GM12878 (cell line): ENCODE measurements around the gene RAF1. TPM values are rescaled to one million over a fixed set of nuclear protein-coding genes. Genes with fewer than 3 reads are reported as not detected.
A peak's percentile ranks its signal among the peaks of the same experiment; 100 is the strongest.

ENCODE experiments used
- ATAC-seq: fragments of 200-7000 bp; cut with Tn5 transposase; 3 replicates; pipeline ENCODE4 v1.9.1; 2020; ENCODE audit warnings: mild to moderate bottlenecking, moderate library complexity
- BruUV-seq: library from RNA; stranded (reverse); fragments of 400-500 nt; replicated peaks from 2 replicates; lab custom pipeline; 2021; lab: Mats Ljungman, UMichigan
- CTCF ChIA-PET: fragments of 300-600 bp; sonication (Branson Sonifier 250); formaldehyde crosslinking; extraction: SDS; loops from one replicate; lab custom pipeline; 2021; ENCODE audit warnings: inconsistent platforms; lab: Yijun Ruan, JAX
- POLR2A ChIA-PET: fragments of 350-600 bp; formaldehyde crosslinking; extraction: SDS; loops from one replicate; lab custom pipeline; 2021; ENCODE audit warnings: inconsistent platforms; lab: Charles Lee
- RAD21 ChIA-PET: fragments of 300-600 bp; sonication (Branson Sonifier 250); formaldehyde crosslinking; loops from one replicate; lab custom pipeline; 2023; ENCODE audit warnings: antibody characterized with exemption; ENCODE audit not compliant: unreplicated experiment; lab: Charles Lee
- SMC1A ChIA-PET: fragments of 300-600 bp; sonication (Branson Sonifier 250); formaldehyde crosslinking; loops from one replicate; lab custom pipeline; 2023; ENCODE audit not compliant: unreplicated experiment, uncharacterized antibody; lab: Charles Lee
- DNase-seq: peaks from one replicate; pipeline ENCODE4 v3.0.0-alpha.2; 2011; ENCODE audit warnings: low read depth, low spot score
- FAIRE-seq: peaks from 3 replicates; lab custom pipeline; 2011; peaks lifted over from hg19 to GRCh38; lab: Jason Lieb, UNC
- H2AFZ ChIP-seq: 2 replicates; pipeline ENCODE4 v1.6.0; 2011; ENCODE audit warnings: low read depth, low read length, control low read depth; ENCODE audit not compliant: control insufficient read depth
- H3K27ac ChIP-seq: 2 replicates; pipeline ENCODE4 v1.5.1; 2011; ENCODE audit warnings: control low read depth; ENCODE audit not compliant: control insufficient read depth, insufficient read depth
- H3K27me3 ChIP-seq, 2 experiments: replicated peaks in 1 of 2; 2 replicates each; pipeline versions ENCODE4 v1.6.0 to v1.6.1; 2011; ENCODE audit warnings: low read length in 1 of 2; ENCODE audit not compliant: control insufficient read depth in 2 of 2, insufficient read depth in 2 of 2
- H3K36me3 ChIP-seq, 2 experiments: 2 replicates each; pipeline ENCODE4 v1.5.1; 2011; ENCODE audit warnings: low read length in 1 of 2; ENCODE audit not compliant: control insufficient read depth in 2 of 2, insufficient read depth in 2 of 2
- H3K4me1 ChIP-seq: 2 replicates; pipeline ENCODE4 v1.6.1; 2011; ENCODE audit warnings: mild to moderate bottlenecking, low read length, moderate library complexity, mixed read lengths; ENCODE audit not compliant: control insufficient read depth, insufficient read depth
- H3K4me2 ChIP-seq: 2 replicates; pipeline ENCODE4 v1.6.0; 2011; ENCODE audit warnings: control low read depth; ENCODE audit not compliant: control insufficient read depth, insufficient read depth
- H3K4me3 ChIP-seq: fragments of 200-600 bp; sonication (generic); 2 replicates; pipeline ENCODE4 v1.5.1; 2016
- H3K79me2 ChIP-seq: 2 replicates; pipeline ENCODE4 v1.6.0; 2011; ENCODE audit warnings: low read length; ENCODE audit not compliant: control insufficient read depth, insufficient read depth
- H3K9ac ChIP-seq: 2 replicates; pipeline ENCODE4 v1.8.0; 2011; ENCODE audit warnings: low read length, control low read depth, mixed read lengths; ENCODE audit not compliant: control insufficient read depth, insufficient read depth
- H3K9me3 ChIP-seq: replicated peaks from 3 replicates; pipeline ENCODE4 v1.5.1; 2011; ENCODE audit warnings: mild to moderate bottlenecking, low read length; ENCODE audit not compliant: control insufficient read depth, insufficient read depth
- H4K20me1 ChIP-seq: 2 replicates; pipeline ENCODE4 v1.6.0; 2011; ENCODE audit not compliant: control insufficient read depth, insufficient read depth
- E4F1 ChIP-seq: fragments of 450-650 bp; IDR thresholded peaks from 2 replicates; pipeline ENCODE4 v1.6.1; 2018; ENCODE audit warnings: borderline replicate concordance, mild to moderate bottlenecking; ENCODE audit not compliant: partially characterized antibody
- FOXM1 ChIP-seq: IDR thresholded peaks from 2 replicates; pipeline ENCODE4 v1.6.1; 2012; ENCODE audit warnings: low read depth, mild to moderate bottlenecking, inconsistent platforms, low read length, moderate library complexity
- HDAC2 ChIP-seq: fragments of 200-600 bp; sonication (generic); IDR thresholded peaks from 2 replicates; pipeline ENCODE4 v1.6.1; 2017
- IRF3 ChIP-seq: fragments of 450-650 bp; IDR thresholded peaks from 2 replicates; pipeline ENCODE4 v1.6.1; 2014; ENCODE audit warnings: mild to moderate bottlenecking
- MYC ChIP-seq: IDR thresholded peaks from 2 replicates; pipeline ENCODE4 v1.6.1; 2011; ENCODE audit warnings: mild to moderate bottlenecking, low read length, moderate library complexity, inconsistent platforms; ENCODE audit not compliant: insufficient read depth, insufficient replicate concordance, insufficient read length, severe bottlenecking
- NBN ChIP-seq: fragments of 450-650 bp; IDR thresholded peaks from 2 replicates; pipeline ENCODE4 v1.6.1; 2016
- NR2C1 ChIP-seq: fragments of 450-650 bp; IDR thresholded peaks from 2 replicates; pipeline ENCODE4 v1.6.1; 2017; ENCODE audit warnings: antibody characterized with exemption, mild to moderate bottlenecking, moderate library complexity
- SIN3A ChIP-seq: IDR thresholded peaks from 2 replicates; pipeline ENCODE4 v1.6.1; 2012; ENCODE audit warnings: low read depth, low read length, improper control_type of control experiment
- YBX1 ChIP-seq: fragments of 450-650 bp; IDR thresholded peaks from 2 replicates; pipeline ENCODE4 v1.6.1; 2016; ENCODE audit warnings: antibody characterized with exemption
- ZNF384 ChIP-seq: IDR thresholded peaks from 2 replicates; pipeline ENCODE4 v1.6.1; 2012; ENCODE audit warnings: low read depth, mild to moderate bottlenecking, low read length, improper control_type of control experiment, borderline replicate concordance
- ZZZ3 ChIP-seq: IDR thresholded peaks from 2 replicates; pipeline ENCODE4 v1.6.1; 2011; ENCODE audit warnings: low read depth; ENCODE audit not compliant: control insufficient read depth, insufficient read length
- WGBS: methylation state at CpG from one replicate; pipeline ENCODE4 v1.1.6; 2016; ENCODE audit warnings: low lambda C conversion rate; ENCODE audit not compliant: insufficient replicate concordance, insufficient coverage; ENCODE audit errors: missing lambda C conversion rate; 5-methylcytosine and 5-hydroxymethylcytosine counted together
- in situ Hi-C: fragments of 300-500 bp; cut with MboI; formaldehyde crosslinking; loops from 9 replicates; pipeline ENCODE4 v1.14.3; 2018; ENCODE audit warnings: mixed read lengths
- intact Hi-C: fragments of 100-400 bp; cut with micrococcal nuclease; formaldehyde crosslinking; loops from one replicate; pipeline ENCODE4 v1.14.2; 2022; ENCODE audit not compliant: unreplicated experiment
- polyA plus RNA-seq, 11 experiments: library from polyadenylated mRNA; depleted of rRNA in 4 of 11; unstranded in 6 of 11; stranded (reverse) in 5 of 11; fragments of >200 nt; fragmentation: Nextera tagmentation in 4 of 11; fragmentation: Illumina TruSeq in 1 of 11; extraction: Ambion mirVana in 4 of 11; extraction: Trizol in 1 of 11; gene quantifications; 1 replicate in 1 of 11; 2 replicates in 10 of 11; pipeline versions ENCODE4 v1.2.1 to v1.2.3, GENCODE V29; 2011 to 2016; ENCODE audit warnings: inconsistent platforms in 2 of 11, missing spikeins in 2 of 11, low read depth in 1 of 11
- small RNA-seq: library from RNA; depleted of rRNA; stranded (forward); fragments of <200 nt; gene quantifications from one replicate; pipeline ENCODE3, GENCODE V24; 2014
- total RNA-seq, 4 experiments: library from RNA; depleted of rRNA in 3 of 4; stranded (reverse); fragments of >200 nt in 3 of 4; fragmentation: Illumina TruSeq in 1 of 4; extraction: Trizol in 1 of 4; gene quantifications; 2 replicates each; pipeline versions ENCODE4 v1.2.1 to v1.2.3, GENCODE V29; 2013 to 2021

RAF1 gene
- total and polyA plus RNA-seq, 10 of the 15 experiments (the other 5 are each of a cell fraction or from before 2014, with no cell fraction given), result 20.4 to 151 (median 77.8) TPM

GRCh38 chr3:12536423-12536822, 127.5 kb downstream of the RAF1 start:
- POLR2A ChIA-PET, result interaction anchor here (1.3 kb wide), 1 partner anchor 9 kb away, joined by 3 read pairs; the partner anchor contains the start of gene MKRN2OS
- intact Hi-C loops, result no loop called here
- CTCF ChIA-PET, result interaction anchor here (0.6 kb wide), 1 partner anchor 722 kb away, joined by 3 read pairs; no protein-coding TSS in a partner anchor
- RAD21 ChIA-PET, result no interaction called here
- no peak overlapping the region for H3K9ac ChIP-seq
- no peak overlapping the region for H3K27ac ChIP-seq
- SMC1A ChIA-PET, result interaction anchor here (1.3 kb wide), 1 partner anchor 18 kb away, joined by 4 read pairs; no protein-coding TSS in a partner anchor
- H3K9me3 ChIP-seq, result no peaks in the 10 kb centered on the region
- in situ Hi-C loops, result no loop called here
- WGBS, result 98% methylated on average over 6 of the region's 6 CpGs
- H3K79me2 ChIP-seq, result no peaks in the 10 kb centered on the region
- no peak for TF ChIP-seq NBN
- TF ChIP-seq NR2C1, result no peak
- no peak for TF ChIP-seq E4F1
- no peak for TF ChIP-seq IRF3
- TF ChIP-seq MYC, result no peak
- TF ChIP-seq HDAC2, result no peak
- TF ChIP-seq SIN3A, result no peak
- no peak for TF ChIP-seq ZNF384
- no peak for TF ChIP-seq ZZZ3
- TF ChIP-seq YBX1, result no peak
- no peak for TF ChIP-seq FOXM1
- TF ChIP-seq, all 136 proteins: peak for 0
- DNase-seq, result no peak
- H3K36me3 ChIP-seq, result peaks cover 0 to 10% of the 10 kb centered on the region in 2 experiments; a peak in 2 of 4 replicates
- no peaks in the 10 kb centered on the region for H3K27me3 ChIP-seq
- no peak overlapping the region for H2AFZ ChIP-seq
- H3K4me3 ChIP-seq, result no peak overlapping the region
- ATAC-seq, result no peak
- no peak for FAIRE-seq
- H3K4me2 ChIP-seq, result no peak overlapping the region
- BruUV-seq, result TSS peak; percentile 52
- H4K20me1 ChIP-seq, result no peaks in the 10 kb centered on the region
- H3K4me1 ChIP-seq, result no peaks in the 10 kb centered on the region

Small RNAs within 50 kb of the gene (small RNA-seq; reads per million reads assigned to genes)
- not detected for gene CRIP1P1
- gene RF00017, result not detected

Other genes starting within 250 kb of the RAF1 start
- 23.5 and 24.4 TPM in 2 replicates for gene TSEN2, start 179.6 kb downstream of the RAF1 start, total RNA-seq (2014; rRNA removed)
- gene TSEN2, start 179.6 kb downstream of the RAF1 start, total RNA-seq (2014; rRNA removed; fragmentation: Illumina TruSeq; extraction: Trizol), result 22.9 and 26.9 TPM in 2 replicates
- 17.7 and 17.8 TPM in 2 replicates for gene TSEN2, start 179.6 kb downstream of the RAF1 start, total RNA-seq (2021)
- 17.8 and 18.9 TPM in 2 replicates for gene TSEN2, start 179.6 kb downstream of the RAF1 start, polyA plus RNA-seq (2011; rRNA removed)
- 24.1 and 25.0 TPM in 2 replicates for gene TSEN2, start 179.6 kb downstream of the RAF1 start, polyA plus RNA-seq (2014; fragmentation: Illumina TruSeq; extraction: Trizol)
- 10 to 100 TPM; 24.5 TPM for gene TSEN2, start 179.6 kb downstream of the RAF1 start, polyA plus RNA-seq (2014; fragmentation: Nextera tagmentation; extraction: Ambion mirVana)
- 18.2 and 21.2 TPM in 2 replicates for gene TSEN2, start 179.6 kb downstream of the RAF1 start, polyA plus RNA-seq (2014; rRNA removed)
- gene TSEN2, start 179.6 kb downstream of the RAF1 start, polyA plus RNA-seq (2016; fragmentation: Nextera tagmentation; extraction: Ambion mirVana), result 10 to 100 TPM; 26.7 to 32.3 TPM
- gene MKRN2OS, start 118.6 kb downstream of the RAF1 start, total RNA-seq (2014; rRNA removed), result not detected in 2 replicates
- gene MKRN2OS, start 118.6 kb downstream of the RAF1 start, total RNA-seq (2014; rRNA removed; fragmentation: Illumina TruSeq; extraction: Trizol), result 0.37 and 0.54 TPM in 2 replicates
- not detected in 2 replicates for gene MKRN2OS, start 118.6 kb downstream of the RAF1 start, total RNA-seq (2021)
- 0.17 and 1.0 TPM in 2 replicates for gene MKRN2OS, start 118.6 kb downstream of the RAF1 start, polyA plus RNA-seq (2011; rRNA removed)
- gene MKRN2OS, start 118.6 kb downstream of the RAF1 start, polyA plus RNA-seq (2014; fragmentation: Illumina TruSeq; extraction: Trizol), result 0.43 TPM in 2 replicates
- gene MKRN2OS, start 118.6 kb downstream of the RAF1 start, polyA plus RNA-seq (2014; fragmentation: Nextera tagmentation; extraction: Ambion mirVana), result under 1 TPM in 1 of 2 experiments, not detected in 1; 0.20 TPM
- gene MKRN2OS, start 118.6 kb downstream of the RAF1 start, polyA plus RNA-seq (2014; rRNA removed), result not detected in 2 replicates
- gene MKRN2OS, start 118.6 kb downstream of the RAF1 start, polyA plus RNA-seq (2016; fragmentation: Nextera tagmentation; extraction: Ambion mirVana), result under 1 TPM; 0.30 to 0.37 TPM
- gene MKRN2, start 107.0 kb downstream of the RAF1 start, total RNA-seq (2014; rRNA removed), result 32.5 and 39.1 TPM in 2 replicates
- 29.4 and 30.6 TPM in 2 replicates for gene MKRN2, start 107.0 kb downstream of the RAF1 start, total RNA-seq (2014; rRNA removed; fragmentation: Illumina TruSeq; extraction: Trizol)
- 36.2 and 36.5 TPM in 2 replicates for gene MKRN2, start 107.0 kb downstream of the RAF1 start, total RNA-seq (2021)
- 40.6 and 41.2 TPM in 2 replicates for gene MKRN2, start 107.0 kb downstream of the RAF1 start, polyA plus RNA-seq (2011; rRNA removed)
- gene MKRN2, start 107.0 kb downstream of the RAF1 start, polyA plus RNA-seq (2014; fragmentation: Illumina TruSeq; extraction: Trizol), result 31.6 and 32.0 TPM in 2 replicates
- gene MKRN2, start 107.0 kb downstream of the RAF1 start, polyA plus RNA-seq (2014; fragmentation: Nextera tagmentation; extraction: Ambion mirVana), result 10 to 100 TPM; 15.4 to 21.8 TPM
- gene MKRN2, start 107.0 kb downstream of the RAF1 start, polyA plus RNA-seq (2014; rRNA removed), result 27.9 and 36.3 TPM in 2 replicates
- gene MKRN2, start 107.0 kb downstream of the RAF1 start, polyA plus RNA-seq (2016; fragmentation: Nextera tagmentation; extraction: Ambion mirVana), result 10 to 100 TPM; 38.9 to 40.7 TPM
- 0.33 TPM in 1 of 2 replicates, not detected in the other for gene TMEM40, start 95.1 kb upstream of the RAF1 start, total RNA-seq (2014; rRNA removed)
- not detected in 2 replicates for gene TMEM40, start 95.1 kb upstream of the RAF1 start, total RNA-seq (2014; rRNA removed; fragmentation: Illumina TruSeq; extraction: Trizol)
- gene TMEM40, start 95.1 kb upstream of the RAF1 start, total RNA-seq (2021), result 0.11 TPM in 1 of 2 replicates, not detected in the other
- 0.10 and 0.27 TPM in 2 replicates for gene TMEM40, start 95.1 kb upstream of the RAF1 start, polyA plus RNA-seq (2011; rRNA removed)
- 0.10 TPM in 1 of 2 replicates, not detected in the other for gene TMEM40, start 95.1 kb upstream of the RAF1 start, polyA plus RNA-seq (2014; fragmentation: Illumina TruSeq; extraction: Trizol)
- under 1 TPM; 0.13 to 0.35 TPM for gene TMEM40, start 95.1 kb upstream of the RAF1 start, polyA plus RNA-seq (2014; fragmentation: Nextera tagmentation; extraction: Ambion mirVana)
- 0.19 TPM in 1 of 2 replicates, not detected in the other for gene TMEM40, start 95.1 kb upstream of the RAF1 start, polyA plus RNA-seq (2014; rRNA removed)
- under 1 TPM; 0.33 to 0.46 TPM for gene TMEM40, start 95.1 kb upstream of the RAF1 start, polyA plus RNA-seq (2016; fragmentation: Nextera tagmentation; extraction: Ambion mirVana)
- gene CAND2, start 132.6 kb upstream of the RAF1 start, total RNA-seq (2014; rRNA removed), result 0.73 and 0.82 TPM in 2 replicates
- 0.36 and 0.37 TPM in 2 replicates for gene CAND2, start 132.6 kb upstream of the RAF1 start, total RNA-seq (2014; rRNA removed; fragmentation: Illumina TruSeq; extraction: Trizol)
- 1.6 and 1.9 TPM in 2 replicates for gene CAND2, start 132.6 kb upstream of the RAF1 start, total RNA-seq (2021)
- gene CAND2, start 132.6 kb upstream of the RAF1 start, polyA plus RNA-seq (2011; rRNA removed), result 0.03 and 0.10 TPM in 2 replicates
- gene CAND2, start 132.6 kb upstream of the RAF1 start, polyA plus RNA-seq (2014; fragmentation: Illumina TruSeq; extraction: Trizol), result 0.06 and 0.40 TPM in 2 replicates
- gene CAND2, start 132.6 kb upstream of the RAF1 start, polyA plus RNA-seq (2014; fragmentation: Nextera tagmentation; extraction: Ambion mirVana), result under 1 TPM; 0.03 to 0.11 TPM
- 0.61 and 0.82 TPM in 2 replicates for gene CAND2, start 132.6 kb upstream of the RAF1 start, polyA plus RNA-seq (2014; rRNA removed)
- 1 to 10 TPM in 1 of 2 experiments, under 1 TPM in 1; 0.64 to 1.0 TPM for gene CAND2, start 132.6 kb upstream of the RAF1 start, polyA plus RNA-seq (2016; fragmentation: Nextera tagmentation; extraction: Ambion mirVana)
- 2,707 and 2,818 TPM in 2 replicates for gene RPL32, start 177.4 kb upstream of the RAF1 start, total RNA-seq (2014; rRNA removed)
- 3,926 and 3,952 TPM in 2 replicates for gene RPL32, start 177.4 kb upstream of the RAF1 start, total RNA-seq (2014; rRNA removed; fragmentation: Illumina TruSeq; extraction: Trizol)
- gene RPL32, start 177.4 kb upstream of the RAF1 start, total RNA-seq (2021), result 2,298 and 2,376 TPM in 2 replicates
- 3,443 and 3,447 TPM in 2 replicates for gene RPL32, start 177.4 kb upstream of the RAF1 start, polyA plus RNA-seq (2011; rRNA removed)
- gene RPL32, start 177.4 kb upstream of the RAF1 start, polyA plus RNA-seq (2014; fragmentation: Illumina TruSeq; extraction: Trizol), result 5,147 and 5,597 TPM in 2 replicates
- 1,000 to 10,000 TPM; 3,252 to 3,662 TPM for gene RPL32, start 177.4 kb upstream of the RAF1 start, polyA plus RNA-seq (2014; fragmentation: Nextera tagmentation; extraction: Ambion mirVana)
- gene RPL32, start 177.4 kb upstream of the RAF1 start, polyA plus RNA-seq (2014; rRNA removed), result 4,075 and 4,194 TPM in 2 replicates
- 1,000 to 10,000 TPM; 1,533 to 1,667 TPM for gene RPL32, start 177.4 kb upstream of the RAF1 start, polyA plus RNA-seq (2016; fragmentation: Nextera tagmentation; extraction: Ambion mirVana)